GM18909 (cell line): ENCODE measurements around the gene RCOR2.
"Not testable (repeated sequence)": the region's sequence is repeated elsewhere in the genome, so short reads cannot be mapped to it uniquely, and the experiment has no call there.

Experiments
- ATAC-seq: cut with Tn5 transposase; IDR thresholded peaks from one replicate; pipeline ENCODE4 v1.9.1; 2021; ENCODE audit warnings: mild to moderate bottlenecking; ENCODE audit not compliant: unreplicated experiment, poor library complexity

Gene RCOR2

DNA sequence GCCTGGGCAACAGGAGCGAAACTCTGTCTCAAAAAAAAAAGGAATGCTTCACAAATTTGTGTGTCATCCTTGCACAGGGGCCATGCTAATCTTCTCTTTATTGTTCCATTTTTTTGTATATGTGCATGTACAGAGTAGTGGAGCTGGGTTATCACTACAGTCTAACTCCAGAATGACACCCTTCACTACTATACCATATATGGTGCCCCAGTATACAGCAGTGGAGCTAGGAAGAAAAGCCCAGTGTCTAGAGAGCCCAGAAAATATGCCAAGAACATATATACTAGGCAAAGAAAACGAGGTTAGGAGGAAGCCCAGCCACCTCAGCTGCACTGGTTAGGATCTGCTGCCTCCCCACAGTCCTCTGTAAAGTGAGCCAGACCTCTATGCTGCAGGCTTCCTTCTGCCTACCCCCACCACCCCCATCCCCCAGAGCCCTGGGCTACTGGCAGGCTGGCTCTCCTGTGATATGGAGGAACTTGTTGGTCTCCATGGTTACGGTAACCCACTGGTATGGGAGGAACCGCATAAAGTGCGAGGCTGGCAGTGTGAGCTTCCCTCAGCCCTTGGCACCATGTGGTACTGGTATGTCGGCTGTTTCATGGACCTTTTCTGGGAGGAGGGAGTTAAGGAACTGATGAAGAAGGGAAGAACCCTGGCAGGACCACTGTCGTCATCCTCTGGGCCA, 34.3 kb downstream of the RCOR2 start:
- ATAC-seq, result no peak

DNA sequence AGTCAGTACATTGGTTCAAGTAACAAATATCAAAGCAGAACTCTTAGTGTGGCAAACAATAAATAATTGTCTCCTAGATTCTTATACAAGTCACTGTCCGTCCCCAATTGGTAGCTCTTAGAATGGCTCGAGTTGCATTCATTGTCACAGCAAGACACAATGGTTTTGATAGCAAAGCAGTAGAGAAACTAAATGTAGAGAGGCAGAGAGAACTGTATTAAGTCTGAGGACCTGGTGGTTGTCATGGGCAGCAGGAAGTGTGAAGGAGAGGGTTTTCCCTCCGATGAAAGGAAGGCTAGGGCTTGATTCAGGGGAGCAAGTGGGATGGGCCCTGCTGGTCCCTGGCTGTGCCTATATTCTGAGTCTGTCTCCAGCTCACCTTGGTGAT, 36.6 kb downstream of the RCOR2 start:
- ATAC-seq, result no peak

GRCh38 chr11:63879598-63880402, 37.2 kb downstream of the RCOR2 start:
- no peak for ATAC-seq

DNA sequence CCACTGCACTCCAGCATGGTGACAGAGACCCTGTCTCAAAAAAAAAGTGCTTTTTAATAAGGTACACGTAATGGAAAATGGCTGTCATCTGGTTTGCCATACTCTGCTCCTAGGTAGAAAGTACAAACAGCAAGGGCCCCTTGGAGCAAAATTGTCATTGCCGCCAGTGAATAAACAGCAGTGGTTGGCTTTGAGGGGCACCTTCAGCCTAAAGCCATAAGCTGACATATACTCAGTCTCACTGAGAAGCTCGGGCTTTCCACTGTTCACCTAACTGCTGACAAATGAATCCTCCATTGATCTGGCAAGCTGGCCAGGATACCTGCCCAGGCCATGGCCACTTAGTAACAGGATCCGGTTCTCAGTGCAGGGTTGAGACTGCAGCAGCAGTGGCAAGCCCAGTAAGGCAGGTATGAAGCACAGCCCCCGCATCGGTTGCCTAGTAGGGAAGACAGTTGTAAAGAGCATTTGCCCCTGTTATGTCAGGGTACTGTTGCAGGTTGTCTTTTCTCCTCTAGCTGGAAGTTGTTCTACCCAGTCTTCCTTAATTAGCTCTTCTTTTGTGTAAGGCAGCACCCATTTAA, 39.2 kb downstream of the RCOR2 start:
- no peak for ATAC-seq

GRCh38 chr11:63876616-63877015, 40.3 kb downstream of the RCOR2 start:
- no peak for ATAC-seq

DNA sequence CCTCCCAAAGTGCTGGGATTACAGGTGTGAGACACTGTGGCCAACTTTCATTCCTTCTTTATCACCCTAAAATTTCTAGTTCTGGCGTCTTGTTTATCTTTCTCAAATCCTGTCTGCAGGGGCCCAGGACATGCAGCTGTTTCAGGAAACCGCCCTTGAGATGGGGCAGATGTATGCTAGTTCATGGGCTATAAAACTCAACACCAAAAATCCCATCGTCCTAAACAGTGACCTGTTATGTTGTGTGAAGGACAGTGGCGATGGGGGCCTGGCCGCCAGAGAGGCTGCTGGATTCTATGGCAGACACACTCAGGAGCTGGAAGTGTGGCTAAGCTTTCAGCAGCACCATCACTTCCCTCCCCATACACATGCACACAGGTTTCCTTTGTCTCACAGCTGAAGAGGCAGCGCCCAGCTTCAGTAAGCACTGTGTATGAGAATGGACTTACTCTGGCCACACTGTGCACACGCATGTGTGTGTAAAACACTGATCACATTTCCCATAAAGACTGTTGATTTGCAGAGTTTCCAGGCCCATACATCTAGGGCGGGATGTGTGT, 41.4 kb downstream of the RCOR2 start:
- ATAC-seq, result no peak

- no peak for ATAC-seq
These were observed 42.5 kb downstream of the RCOR2 start for GRCh38 chr11:63874511-63874910.

DNA sequence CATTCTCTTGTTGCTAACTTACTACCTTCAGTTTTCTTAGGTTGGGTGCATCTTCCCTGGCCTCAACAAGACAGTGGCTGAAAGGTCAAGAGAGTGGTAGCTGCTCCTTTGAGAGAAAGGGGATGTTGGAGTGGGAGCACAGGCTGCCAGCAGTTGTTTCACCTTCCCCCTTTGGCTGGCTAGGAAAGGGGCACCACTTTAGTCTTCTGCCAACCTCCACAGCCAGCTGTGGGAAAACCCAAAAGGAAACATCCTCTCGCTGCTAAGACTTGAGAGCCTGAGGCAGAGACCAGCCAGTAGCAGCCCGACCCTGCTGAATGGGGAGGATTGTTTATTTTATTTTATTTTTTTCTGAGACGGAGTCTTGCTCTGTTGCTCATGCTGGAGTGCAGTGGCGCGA, 43.7 kb downstream of the RCOR2 start:
- ATAC-seq, result no peak

DNA sequence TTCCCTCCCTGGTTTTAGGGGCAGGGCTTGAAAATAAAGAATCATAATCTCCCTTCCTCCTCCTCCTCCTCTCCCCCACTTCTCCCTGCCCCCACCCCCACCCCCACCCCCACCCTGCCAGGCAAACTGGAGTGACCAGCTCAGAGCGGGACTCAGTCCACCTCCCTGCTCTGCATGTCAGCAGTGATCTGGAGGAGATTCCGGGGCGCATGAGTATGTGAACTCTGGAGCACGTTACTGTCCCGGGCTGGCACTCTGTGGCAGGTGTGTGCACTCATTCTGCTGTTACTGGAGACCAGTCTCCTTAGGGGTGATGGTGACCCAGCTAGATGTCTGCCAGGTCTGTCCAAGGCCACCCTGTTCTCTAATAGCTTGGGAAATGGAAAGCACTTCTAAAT, 44.2 kb downstream of the RCOR2 start:
- ATAC-seq, result no peak

DNA sequence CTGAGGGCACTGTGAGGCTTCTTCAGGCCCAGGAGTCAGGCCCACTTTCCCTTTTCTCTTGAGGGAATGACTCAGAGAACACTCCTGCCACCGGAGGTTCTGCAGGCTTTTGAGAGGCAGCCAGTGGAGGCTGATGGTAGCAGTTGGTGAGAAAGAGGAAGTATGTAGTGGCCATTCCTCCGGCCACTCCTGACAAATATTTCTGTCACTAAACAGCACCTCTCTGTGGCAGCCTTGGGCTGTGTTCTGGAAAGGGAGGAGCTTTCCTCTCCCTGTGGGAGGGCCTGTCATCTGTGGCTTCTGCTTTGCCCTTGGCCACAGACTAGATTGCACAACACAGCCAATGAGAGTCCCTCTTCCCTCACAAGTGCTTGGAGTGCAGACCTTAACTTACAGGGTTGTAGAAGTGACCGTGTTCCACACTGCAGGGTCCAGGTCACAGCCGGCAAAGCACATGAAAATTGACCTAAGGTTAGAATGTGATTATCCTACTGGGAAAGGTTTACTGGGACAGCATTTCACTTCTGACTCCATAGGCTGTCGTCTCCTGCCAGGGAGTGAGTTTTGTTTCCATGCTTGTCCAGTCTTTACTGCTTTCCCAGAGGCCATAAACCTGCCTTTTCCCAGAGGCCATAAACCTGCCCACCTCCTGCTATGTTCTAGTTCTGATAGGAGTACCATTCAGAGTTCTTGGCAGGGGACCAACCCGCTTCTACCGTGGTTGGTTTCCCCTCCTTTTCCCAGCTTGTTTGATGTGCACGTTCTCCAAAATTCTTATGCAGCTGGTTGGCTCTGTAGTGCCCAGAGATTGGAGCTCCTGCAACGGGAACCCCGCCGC, 44.8 kb downstream of the RCOR2 start:
- peak; percentile 91 for ATAC-seq

DNA sequence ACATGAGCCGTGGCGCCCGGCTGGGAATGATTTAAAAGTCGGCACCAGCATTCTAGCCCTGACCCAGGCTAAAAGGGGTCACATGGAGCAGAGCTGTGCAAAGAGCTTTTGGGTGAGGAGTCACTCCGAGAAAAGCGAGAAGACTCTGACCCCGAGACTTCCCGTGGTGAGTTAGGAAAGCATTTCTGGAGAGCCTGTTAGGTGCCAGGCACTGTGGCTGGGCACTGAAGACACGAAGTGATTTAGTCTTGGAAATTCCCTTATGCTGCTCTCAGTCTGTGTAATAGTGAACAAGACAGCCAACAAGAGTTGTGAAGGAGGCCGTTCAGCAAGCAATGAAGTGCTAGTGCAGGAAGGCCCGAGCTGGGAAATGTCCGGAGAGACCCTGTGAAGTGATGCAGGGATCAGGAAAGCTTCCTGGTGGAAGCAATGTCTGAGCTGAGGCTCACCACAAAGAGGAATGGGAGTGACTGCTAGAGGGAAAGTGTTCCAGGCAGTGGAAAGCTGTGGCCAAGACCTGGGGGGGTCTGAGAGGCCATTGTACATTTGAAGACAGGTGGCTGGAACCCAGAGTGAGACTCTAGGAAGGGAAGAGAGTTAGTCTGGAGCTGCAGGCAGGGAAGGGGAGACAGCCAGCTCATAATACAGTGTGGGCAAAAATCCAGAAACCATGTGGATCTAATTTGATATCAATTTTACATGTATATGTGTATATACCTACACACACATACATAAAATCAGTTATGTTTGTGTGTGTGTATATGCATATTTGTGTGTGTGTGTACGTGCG, 46.4 kb downstream of the RCOR2 start:
- ATAC-seq, result no peak

- no peak for ATAC-seq
These were observed 47.3 kb downstream of the RCOR2 start for GRCh38 chr11:63869683-63870082.

DNA sequence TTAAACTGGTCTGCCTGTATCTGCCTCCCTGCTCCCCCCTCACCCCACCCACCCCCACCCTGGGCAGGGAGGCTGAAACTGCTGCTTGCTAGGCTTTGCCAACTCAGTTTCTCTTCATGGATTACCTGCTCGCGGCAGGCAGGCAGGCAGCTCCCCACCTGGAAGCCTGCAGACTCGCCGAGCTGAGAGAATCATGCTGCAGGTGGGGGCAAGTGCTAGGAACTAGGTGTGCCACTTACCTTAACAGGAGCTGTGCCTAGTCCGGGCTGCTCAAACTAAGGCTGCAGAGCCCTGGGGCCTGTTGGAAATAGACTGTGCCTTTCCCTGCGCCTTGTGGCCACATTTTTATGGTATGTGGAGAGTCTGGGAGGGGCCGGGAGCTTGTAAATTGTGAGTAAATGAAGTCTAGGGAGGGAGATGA, 47.8 kb downstream of the RCOR2 start:
- ATAC-seq, result no peak

- ATAC-seq, result no peak
These were observed 48.4 kb downstream of the RCOR2 start for GRCh38 chr11:63868399-63869064.

DNA sequence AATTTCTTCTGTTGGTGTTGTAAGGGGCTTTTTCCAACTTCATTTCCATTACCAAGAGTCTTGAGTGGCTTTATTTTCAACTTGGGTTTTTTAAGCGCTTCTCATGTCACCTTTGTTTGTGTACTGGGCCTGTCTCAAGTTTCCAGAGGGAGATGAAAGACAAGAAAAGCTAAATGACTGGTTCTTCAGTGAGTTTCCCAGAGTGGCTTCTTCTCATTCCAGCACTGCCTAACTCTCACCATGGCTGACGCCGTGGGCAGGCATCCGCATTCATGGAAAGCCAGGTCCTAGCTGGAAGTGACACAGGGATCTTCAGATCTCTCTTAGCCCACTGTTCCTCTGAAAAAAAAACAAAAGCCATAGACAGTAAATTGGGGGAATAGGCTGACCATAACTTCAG, 49.5 kb downstream of the RCOR2 start:
- no peak for ATAC-seq

- ATAC-seq, result no peak
These were observed 50.8 kb downstream of the RCOR2 start for GRCh38 chr11:63866211-63866610.

- ATAC-seq, result not testable (repeated sequence)
These were observed 53.3 kb downstream of the RCOR2 start for GRCh38 chr11:63863620-63864019.

DNA sequence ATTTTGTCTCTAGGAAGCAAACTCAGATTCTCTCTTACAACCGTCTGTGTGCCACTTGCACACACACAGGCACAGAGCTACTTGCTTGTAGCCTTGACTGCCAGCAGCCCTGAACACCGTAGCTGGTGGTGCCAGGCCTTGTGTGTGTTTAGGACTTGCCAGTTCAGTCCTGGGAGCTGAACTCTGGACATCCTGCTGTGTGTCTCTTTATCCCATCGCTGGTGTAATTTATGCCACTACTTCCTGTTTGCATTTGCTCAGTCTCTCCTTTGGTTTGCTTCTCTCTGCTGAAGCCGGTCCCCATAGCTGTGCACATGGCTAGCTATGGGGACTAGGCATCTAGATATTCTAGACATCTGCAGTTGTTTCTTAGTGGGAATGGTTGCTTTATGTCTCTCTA, 54.0 kb downstream of the RCOR2 start:
- ATAC-seq, result no peak
